Ishikawa (cell line): ENCODE results near the gene EPS15.

ENCODE experiments used
- CEBPB ChIP-seq: IDR thresholded peaks from 2 replicates; pipeline ENCODE4 v1.6.1; 2012
- CREB1 ChIP-seq: IDR thresholded peaks from 2 replicates; pipeline ENCODE4 v1.6.1; 2012; ENCODE audit warnings: low read depth
- TCF12 ChIP-seq: IDR thresholded peaks from 2 replicates; pipeline ENCODE4 v1.6.1; 2012; ENCODE audit warnings: low read depth

DNA sequence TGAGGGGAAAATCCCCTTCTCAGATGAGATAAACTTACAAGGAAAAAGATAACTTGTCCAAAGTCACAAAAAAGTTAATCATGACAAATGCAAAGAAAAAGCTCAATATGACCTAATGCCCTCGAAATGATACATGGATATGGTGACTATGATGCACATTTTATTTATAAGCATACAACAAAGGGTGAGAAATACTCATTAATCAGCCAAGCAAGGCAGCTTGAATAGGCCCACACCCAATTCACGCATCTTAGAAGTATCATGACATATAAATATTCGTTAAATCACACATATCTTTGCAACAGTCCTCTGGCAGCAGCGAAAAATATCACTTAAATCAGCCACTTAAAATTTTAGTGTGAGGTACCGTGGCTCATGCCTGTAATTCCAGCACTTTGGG, 21.7 kb downstream of the EPS15 start:
- TF ChIP-seq CEBPB: no peak
- TF ChIP-seq TCF12: no peak
- no peak for TF ChIP-seq CREB1
